PFSK-1 (cell line): ENCODE measurements around the gene OAF.

ENCODE experiments used
- POLR2AphosphoS5 ChIP-seq: IDR thresholded peaks from 2 replicates; pipeline ENCODE4 v1.6.1; 2012; ENCODE audit warnings: low read depth, mild to moderate bottlenecking, control low read depth, low read length, moderate library complexity
- SIN3A ChIP-seq: IDR thresholded peaks from 2 replicates; pipeline ENCODE4 v1.6.1; 2012; ENCODE audit warnings: mild to moderate bottlenecking, low read length, moderate library complexity, borderline replicate concordance; ENCODE audit not compliant: insufficient read depth

GRCh38 chr11:120216426-120217102 lies 5.7 kb downstream of the OAF start:
- TF ChIP-seq POLR2AphosphoS5, result no peak
- TF ChIP-seq SIN3A, result no peak
